Dermis blood vessel endothelial cell (primary cell): ENCODE results near the gene VTCN1. TPM values are rescaled to one million over a fixed set of nuclear protein-coding genes. Genes with fewer than 3 reads are reported as not detected.
"Not testable (repeated sequence)": the region's sequence is repeated elsewhere in the genome, so short reads cannot be mapped to it uniquely, and the experiment has no call there.

Experiments
- DNase-seq: peaks from one replicate; pipeline ENCODE4 v3.0.0; 2010
- total RNA-seq: library from RNA; depleted of rRNA; stranded (reverse); fragments of >200 nt; gene quantifications from 2 replicates; pipeline ENCODE4 v1.2.3, GENCODE V29; 2014

VTCN1 gene
- total RNA-seq, 1 donor from 2014 or later: under 0.01 TPM

DNA sequence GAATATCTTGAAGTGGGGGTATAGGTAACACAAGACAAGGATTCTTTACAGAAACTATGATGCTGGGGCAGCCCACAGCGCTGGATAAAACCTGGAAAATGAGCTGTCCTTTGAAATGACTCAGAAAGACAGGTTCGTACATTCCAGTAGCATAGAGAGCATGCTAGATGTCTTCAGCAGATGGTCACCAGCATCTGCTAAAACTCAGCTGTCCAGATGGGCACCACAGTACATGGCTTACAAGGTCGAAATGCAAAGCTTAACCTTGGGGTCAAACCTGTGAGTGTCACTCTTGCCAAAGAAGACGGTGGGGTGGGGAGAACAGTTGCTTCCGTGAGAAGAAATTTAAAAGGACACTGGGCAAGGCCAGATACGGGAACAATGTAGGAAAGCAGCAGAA is 47.9 kb downstream of the VTCN1 start:
- DNase-seq: no peak

GRCh38 chr1:117161887-117162286 is 48.8 kb downstream of the VTCN1 start:
- no peak for DNase-seq

DNA sequence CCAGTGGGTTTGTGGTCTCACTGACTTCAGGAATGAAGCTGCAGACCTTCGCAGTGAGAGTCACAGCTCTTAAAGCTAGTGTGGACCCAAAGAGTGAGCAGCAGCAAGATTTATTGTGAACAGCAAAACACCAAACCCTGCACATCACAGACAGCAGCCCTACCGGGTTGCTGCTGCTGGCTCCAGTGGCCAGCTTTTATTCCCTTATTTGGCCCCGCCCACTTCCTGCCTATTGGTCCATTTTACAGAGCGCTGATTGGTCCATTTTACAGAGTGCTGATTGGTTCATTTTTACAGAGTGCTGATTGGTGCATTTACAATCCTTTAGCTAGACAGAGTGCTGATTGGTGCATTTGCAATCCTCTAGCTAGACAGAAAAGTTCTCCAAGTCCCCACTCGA is 59.4 kb downstream of the VTCN1 start:
- DNase-seq: not testable (repeated sequence)

DNA sequence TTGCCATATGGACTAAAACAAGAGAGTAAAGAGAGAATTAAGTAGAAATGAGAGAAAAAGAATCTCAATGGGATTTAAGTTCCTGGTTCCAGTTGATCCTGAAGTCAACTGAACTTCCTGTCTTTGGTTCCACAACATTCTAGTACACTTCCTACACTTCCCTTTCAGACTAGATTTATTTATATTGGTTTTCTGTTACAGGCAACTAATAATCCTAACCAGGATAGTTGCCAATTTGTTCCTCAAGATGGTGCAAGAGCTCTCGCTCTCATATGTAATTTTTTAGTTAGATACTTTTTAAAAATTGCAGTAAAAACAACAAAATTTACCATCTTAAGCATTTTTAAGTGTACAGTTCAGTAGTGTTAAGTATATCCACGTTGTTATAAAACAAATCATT is 60.4 kb downstream of the VTCN1 start:
- peak; percentile 13 for DNase-seq

DNA sequence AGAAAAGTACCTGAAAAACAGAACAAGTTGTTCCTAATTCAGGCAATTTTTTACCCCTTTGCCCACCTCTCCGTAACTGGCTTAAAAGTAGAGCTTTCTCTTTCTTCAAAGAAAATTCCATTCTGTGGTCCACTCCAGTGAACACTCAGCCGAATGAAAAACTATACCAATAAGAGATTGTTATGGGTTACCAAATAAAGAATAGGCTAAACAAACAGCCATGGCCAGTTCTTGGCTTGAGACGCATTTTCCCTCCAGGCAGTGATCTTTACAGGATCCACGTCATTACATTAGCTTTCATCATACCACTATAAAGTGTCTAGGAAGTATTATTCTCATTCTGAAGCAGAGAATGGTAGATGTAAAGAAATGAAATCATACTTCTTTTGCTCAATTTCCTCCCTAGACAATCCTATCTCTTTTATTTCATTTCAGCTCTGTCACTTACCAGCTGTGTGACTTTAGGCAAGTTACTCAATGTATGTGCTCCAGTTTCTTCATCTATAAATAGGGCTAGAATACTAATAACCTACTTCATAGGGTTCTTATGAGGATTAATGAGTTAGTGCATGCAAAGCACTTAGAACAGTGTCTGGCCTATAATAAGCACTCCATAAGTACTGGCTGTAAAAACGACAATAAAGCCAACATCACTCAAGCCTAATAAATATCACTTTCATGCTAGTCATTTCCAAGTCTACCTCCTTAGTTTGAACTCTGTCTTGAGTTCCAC is 62.7 kb downstream of the VTCN1 start:
- DNase-seq: no peak

- no peak for DNase-seq
These were observed 63.3 kb downstream of the VTCN1 start for GRCh38 chr1:117147341-117147831.

DNA sequence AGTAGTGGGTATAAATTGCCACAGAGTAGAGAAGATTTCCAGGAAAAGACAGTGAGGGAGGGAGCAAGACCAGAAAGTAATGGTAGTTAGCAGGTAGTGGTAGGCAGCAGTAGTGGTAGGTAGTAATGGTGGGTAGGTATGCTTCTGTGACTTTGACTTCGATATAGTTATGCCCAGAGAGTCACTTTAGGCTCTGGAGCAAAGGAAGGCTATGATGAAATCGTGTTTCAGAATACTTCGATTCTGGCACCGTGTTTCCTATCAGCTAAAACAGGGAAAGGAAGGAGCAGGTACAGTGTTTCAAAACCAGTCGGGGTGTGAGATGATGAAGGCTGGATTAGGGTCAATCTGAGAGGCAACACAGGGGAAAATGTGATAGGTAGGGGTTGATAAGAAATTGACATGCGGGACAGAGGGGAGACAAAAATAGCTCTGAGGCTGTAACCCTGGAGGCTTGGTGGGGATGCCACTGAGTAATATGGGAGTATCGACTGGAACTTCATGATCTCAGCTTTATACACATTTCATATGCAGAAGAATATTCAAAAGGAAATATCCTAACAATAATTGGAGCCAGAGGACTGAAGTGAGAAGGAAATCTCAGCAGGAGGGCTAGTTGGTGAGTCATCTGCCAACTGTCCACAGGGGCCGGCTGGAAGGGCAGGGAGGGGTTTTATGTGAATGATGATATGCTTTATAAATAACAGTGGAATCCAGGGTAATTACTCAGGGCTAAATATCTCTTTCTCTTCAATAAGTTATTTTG is 64.0 kb downstream of the VTCN1 start:
- DNase-seq: peak; percentile 36

- DNase-seq: no peak
These were observed 64.7 kb downstream of the VTCN1 start for GRCh38 chr1:117146072-117146471.

DNA sequence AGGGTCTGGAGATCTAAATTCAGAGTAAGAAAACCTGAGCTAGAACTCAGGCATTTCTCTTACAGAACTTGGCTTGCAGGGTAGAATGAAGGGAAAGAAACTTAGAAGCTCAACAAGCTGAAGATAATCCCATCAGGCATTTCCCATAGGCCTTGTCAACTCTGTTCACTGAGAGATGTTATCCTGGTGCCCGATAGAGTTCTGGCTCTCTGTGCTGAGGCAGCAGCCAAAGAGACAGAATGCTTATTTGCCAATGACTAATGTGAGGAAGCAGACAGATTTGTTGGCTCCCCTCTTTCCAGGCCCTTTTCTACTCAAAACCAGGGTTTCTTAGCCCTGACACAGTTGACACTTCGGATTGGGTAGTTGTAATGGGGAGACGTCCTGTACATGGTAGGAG is 66.9 kb downstream of the VTCN1 start:
- no peak for DNase-seq

DNA sequence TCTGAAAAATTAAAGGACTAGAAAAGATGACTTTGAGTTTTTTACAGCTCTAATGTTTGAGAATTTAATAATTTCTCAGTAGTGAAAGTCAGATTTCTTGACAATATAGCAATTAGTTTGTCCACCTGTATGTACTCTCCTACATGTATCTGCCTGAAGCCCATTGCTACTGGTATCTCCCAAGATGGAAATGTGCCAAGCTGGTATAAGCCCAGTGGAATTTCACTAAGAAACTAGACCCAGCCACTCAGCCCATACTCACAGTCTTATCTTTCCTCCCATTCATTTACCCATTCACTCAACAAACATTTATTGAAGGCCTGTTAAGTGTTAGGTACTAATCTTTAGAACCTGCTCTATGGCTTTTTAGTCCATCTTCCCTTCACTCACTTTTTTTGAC is 67.6 kb downstream of the VTCN1 start:
- no peak for DNase-seq

DNA sequence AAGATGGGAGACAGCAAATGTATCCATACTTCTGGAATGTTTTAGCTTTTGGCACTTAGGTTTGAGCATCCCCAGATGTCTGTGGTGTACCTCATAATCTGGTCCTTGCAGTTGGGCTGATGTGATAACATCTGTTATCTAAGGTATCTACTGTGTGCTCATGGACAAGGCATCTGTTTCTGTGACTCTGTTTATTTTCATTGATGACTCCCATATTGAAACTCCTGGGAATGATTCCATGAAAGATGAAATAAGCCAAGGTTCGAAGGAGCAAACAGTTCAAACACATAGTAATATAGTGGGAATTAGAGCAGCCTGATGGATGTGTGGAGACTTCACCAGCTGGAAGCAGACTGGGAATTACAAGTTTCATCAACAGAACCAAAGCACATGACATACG is 68.5 kb downstream of the VTCN1 start:
- no peak for DNase-seq

DNA sequence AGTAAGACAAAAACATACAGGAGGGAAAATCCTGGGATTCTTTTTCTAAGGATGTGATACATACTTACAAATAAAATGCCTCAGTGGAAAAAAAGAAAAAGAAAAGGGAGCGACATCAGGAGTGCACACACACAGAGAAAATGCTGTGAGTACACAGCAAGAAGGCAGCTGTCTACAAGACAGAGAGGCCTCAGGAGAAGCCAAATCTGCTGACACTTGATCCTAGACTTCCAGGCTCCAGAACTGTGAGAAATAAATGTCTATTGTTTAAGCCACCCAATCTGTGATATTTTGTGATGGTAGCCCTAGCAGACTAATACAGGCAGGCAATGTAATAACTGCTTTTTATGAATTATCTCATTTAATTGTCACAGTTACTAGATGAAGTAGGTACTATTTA is 72.2 kb downstream of the VTCN1 start:
- DNase-seq: no peak

- no peak for DNase-seq
These were observed 72.6 kb downstream of the VTCN1 start for GRCh38 chr1:117138106-117138505.

DNA sequence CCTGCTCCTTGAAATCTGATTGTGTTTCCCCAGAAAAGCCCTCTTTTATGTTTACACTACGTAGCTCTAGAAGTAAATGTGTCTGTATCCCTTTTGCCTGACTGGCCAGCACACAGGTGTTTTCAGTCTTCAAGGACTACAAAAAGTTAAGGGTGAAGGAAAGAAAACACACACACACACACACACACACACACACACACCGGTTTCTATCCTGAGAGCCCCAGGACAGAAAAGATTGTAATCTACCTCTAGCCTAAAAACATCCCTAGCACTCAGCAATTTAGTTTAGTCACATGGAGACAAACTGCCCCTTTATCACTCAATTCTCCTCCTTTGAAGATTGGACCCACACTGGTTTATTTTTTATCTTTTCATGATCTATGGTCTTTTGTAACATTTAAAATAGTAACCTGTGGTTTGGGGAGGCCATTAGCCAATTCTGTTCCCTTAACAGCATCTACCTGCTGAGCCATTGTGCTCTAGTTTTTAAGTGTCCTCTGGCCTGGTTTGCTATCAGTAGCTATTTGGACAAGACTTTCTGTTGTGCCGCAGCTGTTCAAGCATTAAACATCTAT is 73.4 kb downstream of the VTCN1 start:
- no peak for DNase-seq

GRCh38 chr1:117136749-117137148 is 74.0 kb downstream of the VTCN1 start:
- no peak for DNase-seq

DNA sequence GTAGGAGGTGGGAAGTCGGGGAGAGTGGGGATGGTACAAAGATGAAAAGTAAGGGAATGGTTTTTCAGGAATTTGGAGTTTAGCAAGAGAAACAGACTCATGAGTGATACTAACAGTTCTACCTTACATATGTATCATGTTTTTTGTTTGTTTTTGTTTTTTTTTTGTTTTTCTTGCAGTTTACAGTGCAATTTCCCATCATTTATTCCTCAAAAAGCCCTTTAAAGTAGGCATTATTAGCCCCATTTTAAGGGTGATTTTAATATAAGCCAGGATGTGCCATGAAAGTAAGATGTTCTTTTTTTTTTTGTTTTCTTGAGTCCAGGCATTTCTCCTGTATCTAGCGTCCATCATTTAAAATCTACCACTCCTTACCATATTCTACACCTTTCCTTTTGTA is 75.4 kb downstream of the VTCN1 start:
- no peak for DNase-seq

DNA sequence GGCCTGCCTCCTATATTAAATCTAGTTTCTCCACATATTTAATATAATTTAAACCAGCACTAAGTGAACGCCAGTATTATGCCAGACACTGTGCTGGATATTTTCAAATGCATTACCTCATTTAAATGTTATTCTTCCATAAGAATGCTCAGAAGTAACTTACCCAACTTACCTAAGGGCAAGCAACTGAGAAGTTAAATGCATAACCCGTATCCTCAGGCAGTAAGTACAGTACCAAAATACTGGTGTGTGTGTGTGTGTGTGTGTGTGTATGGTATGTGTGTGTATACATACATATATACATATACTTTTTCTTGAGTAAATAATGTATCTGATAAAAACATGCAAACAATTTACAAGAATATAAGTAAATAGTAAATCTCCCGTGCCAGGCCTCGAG is 80.2 kb downstream of the VTCN1 start:
- DNase-seq: no peak

DNA sequence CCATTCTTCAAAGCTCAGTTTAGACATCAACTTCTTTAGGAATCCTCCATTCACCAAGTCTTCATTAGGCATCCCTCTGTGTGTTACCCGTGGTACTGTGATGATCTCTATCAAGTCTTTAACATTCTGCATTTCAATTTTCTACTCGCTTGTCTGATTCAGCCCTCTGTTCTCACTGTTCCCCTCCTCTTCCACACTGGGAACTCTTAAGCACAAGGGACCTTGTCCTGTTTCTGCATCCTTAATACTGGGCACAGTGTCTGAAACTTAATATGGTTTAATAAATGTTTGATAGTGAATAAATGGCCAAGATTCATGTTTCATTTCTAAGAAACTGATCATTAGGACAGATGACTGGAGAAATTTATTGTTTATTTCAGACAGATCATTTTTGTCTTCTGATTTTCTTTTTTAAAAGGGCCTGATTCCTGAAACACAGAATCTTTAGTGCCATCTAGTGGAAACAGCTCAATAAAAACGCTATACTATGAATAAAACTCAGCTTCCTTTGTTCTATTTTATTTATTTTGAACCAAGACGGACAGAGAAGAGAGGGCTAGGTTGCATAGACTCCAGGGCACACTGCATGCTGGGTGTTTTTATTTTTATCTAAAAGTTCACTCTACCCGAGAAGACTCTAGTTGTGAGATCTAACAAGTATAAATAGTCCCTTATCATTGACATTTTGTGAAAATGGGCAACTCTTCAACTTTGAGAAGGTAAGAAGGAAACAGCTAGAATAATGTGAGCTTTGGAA is 82.2 kb downstream of the VTCN1 start:
- peak; percentile 71 for DNase-seq

DNA sequence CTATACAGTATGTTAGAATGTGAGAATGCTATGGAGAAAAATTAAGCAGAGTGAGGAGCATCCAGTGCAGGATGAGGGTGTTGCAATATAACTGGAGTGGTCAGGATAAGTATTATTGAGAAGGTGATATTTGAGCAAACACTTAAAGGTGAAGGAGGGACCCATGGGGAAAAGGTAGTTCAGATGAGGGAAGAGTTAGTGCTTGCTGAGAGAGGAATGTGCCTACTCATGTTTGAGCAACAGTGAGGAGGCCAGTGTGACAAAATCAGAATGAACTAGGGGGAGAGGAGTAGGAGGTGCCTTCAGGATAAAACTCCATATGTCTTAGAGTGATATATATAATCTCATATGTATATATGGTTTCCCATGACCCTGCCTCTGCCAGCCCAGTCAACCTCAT is 82.9 kb downstream of the VTCN1 start:
- DNase-seq: no peak

- no peak for DNase-seq
These were observed 86.1 kb downstream of the VTCN1 start for GRCh38 chr1:117124661-117125060.

DNA sequence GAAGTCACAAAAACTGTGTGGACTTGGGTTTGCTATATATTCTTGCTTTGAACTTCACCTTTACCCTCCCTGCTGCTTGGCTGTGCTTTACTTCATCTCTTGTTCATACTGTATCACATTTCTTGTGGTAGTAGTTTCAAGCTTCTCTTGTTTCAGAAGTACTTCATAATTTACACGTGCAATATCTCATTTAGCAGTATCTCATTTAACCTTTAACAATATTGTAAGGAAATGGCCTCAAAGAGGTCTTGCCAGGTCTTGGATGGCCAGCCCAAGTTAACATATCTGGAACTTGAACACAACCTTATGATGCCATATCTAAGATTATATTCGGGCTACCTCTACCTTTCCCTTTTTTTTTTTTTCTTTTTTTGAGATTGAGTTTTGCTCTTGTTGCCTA is 87.5 kb downstream of the VTCN1 start:
- DNase-seq: no peak

DNA sequence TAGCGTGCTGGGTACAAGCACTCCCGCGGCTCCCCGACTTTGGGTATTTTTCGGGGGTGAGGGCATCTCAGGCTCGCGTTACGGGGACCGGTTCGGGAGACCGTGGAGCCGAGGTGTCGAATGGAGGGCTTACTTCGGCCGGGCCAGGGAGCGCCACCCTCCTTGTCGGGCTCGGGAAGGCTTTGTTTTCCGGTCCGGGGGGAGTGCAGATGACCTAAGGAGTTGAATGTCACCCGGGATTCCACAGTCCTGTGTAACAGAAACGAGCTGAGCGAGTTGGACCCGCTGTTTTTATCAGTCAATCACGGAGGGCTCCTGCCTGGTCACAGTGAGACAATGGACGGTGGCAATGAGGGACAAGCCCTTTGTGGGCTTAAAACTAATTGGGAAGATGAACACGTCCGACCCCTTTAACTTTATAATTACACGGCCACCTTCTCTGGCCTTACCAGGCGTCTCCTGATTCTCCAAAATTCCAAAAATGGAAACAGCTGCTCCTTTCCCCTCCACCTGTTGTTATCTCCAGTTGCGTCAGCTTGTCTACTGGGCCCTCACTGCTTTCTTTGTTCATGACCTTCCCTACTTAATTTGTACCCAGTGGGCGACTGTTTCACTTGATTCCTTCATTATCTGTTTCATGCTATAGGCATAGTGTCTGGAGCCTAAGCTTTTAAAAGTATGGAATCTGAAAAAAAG is 88.2 kb downstream of the VTCN1 start:
- DNase-seq: no peak
